NCI-H2107 treated with DMSO at 0.1 percent for 48 hours (cell line): ENCODE data around the gene SH3BGRL3.
"Not testable (repeated sequence)": the region's sequence is repeated elsewhere in the genome, so short reads cannot be mapped to it uniquely, and the experiment has no call there.

Source experiments
- DNase-seq: peaks from one replicate; lab custom pipeline; 2025; ENCODE audit not compliant: unreplicated experiment; lab: John Stamatoyannopoulos, UW

The SH3BGRL3 gene

DNA sequence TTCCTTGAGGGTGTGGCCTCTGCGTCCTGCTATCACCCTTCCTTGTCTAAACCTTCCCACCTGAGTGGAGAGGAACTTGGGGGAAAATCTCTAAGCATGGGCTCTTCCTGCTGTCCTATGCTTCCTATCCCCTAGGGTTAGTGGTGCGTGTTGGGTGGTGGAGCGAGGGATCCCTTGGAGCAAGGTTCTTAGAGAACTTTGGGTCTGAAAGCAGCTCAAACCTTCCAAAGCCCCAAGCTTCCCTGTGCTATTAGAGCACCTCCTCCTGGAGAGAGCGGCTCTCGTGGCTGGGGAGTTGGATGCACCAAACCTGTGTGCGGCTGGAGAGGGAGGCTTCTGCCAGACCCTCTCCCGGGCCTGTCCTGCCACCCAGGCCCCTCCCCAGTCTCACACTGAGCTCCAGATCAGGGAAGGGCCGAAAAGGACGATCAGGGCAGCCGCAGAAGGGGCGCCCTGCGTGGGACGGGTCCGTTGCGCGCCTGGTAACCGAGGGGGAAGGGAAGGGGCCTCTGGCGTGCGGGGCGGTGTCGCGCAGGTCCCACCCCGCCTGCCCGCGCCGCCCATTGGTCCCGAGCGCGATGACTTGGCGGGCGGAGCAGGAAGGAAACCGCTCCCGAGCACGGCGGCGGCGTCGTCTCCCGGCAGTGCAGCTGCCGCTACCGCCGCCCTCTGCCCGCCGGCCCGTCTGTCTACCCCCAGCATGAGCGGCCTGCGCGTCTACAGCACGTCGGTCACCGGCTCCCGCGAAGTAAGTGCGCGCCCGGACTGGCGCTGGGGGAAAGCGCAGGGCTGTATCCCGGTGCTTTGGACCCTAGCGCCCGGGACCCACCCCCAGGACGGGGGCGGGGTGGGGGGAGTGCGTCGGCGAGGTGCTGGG, at the start of gene SH3BGRL3:
SH3BGRL3 (plus strand) TSS at position 631 of the 877 bp plus-strand sequence; CDS start at position 701, 70 bp downstream.
- peak; percentile 65 for DNase-seq

DNA sequence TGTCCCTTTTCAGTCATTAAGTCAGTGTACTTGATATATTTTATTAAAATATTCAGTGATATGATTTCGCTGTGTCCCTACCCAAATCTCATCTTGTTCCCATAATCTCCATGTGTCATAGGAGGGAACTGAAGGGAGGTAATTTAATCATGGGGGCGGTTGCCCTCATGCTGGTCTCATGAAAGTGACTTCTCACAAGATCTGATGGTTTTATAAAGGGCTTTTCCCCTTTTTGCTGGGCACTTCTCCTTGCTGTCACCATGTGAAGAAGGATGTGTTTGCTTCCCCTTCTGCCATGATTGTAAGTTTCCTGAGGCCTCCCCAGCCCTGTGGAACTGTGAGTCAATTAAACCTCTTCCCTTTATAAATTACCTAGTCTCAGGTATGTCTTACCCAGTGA, 49.2 kb upstream of the SH3BGRL3 start:
- not testable (repeated sequence) for DNase-seq

DNA sequence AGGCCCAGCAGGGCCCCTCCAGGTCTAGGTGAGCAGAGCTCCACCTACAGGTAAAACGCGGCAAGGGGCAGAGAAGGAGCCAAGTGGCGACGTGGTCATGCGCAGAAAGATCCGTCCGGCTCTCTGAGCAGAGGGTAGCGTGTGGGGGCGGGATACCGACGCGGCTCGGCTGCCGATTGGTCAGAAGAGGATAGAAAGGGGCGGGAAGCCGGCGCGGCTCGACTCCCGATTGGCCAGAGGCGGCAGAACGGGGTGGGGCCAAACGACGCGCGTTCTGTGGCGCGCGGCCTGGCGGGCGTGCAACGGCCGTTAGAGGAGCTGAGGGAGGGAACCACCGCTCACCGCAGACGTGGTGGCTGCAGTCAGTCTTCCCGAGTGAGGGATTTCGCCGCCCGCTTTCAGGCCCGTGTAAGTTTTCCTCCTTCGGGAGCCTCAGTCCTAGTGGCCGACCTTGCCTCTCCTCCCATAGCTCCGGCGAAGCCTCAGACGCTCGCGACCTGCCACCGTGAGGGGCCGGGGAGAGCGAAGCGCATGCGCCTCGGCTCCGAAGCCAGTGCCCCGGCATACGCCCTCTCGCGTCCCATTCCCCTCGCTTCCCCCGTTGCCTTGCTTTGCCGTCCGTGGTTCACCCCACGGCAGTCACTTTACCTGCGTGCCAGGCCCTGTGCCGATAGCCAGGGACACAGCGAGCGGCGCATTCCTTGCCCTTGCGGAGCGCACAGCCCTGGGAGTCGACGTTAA, 45.8 kb upstream of the SH3BGRL3 start, which contains the start of gene CEP85:
CEP85 (plus strand) TSS at position 298 of the 741 bp plus-strand sequence. CDS start 5,584 bp downstream, outside the sequence.
- peak; percentile 99 for DNase-seq

DNA sequence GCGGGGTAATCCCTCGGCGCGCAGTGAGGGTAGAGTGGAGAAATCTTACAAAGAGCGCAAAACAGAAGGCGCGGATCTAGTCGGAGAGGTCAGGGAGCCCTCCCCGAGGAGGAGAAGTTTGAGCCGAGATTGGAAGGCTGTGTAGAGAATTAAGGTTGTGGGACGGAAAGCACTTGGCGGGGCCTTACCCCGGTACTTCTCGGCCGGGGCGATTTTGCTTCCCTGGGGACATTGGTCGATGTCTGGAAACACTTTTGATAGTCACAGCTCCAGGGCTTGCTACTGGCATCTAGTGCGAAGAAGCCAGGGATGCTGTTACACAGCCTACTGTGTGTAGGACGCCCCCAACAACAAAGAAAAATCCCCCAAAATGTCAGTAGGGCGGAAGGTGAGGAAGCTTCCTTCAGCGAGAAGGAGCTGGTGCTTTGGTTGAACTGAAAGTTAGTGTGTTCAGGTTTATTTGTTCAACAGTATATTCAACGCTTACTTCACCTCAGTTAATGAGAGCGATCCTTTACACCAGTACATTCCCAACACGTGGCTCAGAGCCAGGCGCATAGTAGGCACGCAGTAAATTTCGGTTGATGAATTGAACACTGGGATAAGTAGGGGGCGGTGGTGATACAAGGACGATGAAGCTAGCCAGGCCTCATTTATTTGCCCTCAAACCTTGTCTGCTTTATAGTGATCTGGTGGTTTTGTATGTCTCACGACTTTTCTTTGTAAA, 45.1 kb upstream of the SH3BGRL3 start:
- peak; percentile 25 for DNase-seq

DNA sequence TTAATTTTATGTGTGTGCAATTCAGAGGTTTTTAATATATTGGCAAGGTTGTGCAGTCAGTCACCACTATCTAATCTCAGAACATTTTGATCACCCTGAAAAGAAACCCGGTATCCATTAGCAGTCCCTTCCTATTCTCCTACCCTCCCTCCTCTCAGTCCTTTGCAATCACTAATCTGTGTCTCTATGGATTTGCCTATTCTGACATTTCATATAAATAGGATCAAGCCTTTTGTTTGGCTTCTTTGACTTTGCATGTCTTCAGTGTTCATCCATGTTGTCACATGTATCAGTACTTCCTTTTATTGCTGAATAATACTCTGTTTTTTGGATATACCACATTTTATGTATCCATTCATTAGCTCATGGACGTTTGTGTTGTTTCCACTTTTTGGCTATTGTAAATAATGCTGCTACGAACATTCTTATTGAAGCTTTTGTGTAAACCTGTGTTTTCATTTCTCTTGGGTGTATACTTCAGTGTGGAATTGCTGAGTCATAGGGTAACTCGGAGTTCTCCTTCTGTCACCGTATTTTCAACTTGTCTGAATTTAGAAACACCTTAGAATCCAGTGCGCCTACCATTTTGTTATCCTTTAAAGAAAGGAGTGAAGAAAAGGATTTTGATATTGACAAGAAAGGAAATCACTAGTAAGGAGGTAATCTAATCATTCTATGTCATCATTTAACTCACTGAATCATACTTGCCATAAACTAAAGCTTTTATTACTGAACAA, 42.5 kb upstream of the SH3BGRL3 start:
- DNase-seq, result no peak

DNA sequence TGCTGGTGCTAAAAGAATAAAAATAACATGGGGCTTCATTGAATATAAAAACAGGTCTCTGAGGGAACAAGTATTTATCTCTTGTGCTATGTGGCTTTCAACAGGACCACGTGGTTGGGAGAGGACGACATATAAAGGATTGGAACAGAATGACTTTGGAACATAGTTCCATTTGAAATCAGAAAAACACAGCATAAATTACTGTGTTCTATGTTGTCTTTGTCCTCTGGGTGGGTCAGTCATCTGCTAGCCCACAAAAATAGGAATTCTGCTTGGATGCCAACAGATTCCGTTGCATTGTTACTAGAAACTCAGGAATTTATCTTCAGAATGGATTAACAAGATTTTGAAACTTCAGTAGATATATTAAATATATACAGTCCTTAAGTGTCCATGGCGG, 40.0 kb upstream of the SH3BGRL3 start:
- DNase-seq, result no peak

DNA sequence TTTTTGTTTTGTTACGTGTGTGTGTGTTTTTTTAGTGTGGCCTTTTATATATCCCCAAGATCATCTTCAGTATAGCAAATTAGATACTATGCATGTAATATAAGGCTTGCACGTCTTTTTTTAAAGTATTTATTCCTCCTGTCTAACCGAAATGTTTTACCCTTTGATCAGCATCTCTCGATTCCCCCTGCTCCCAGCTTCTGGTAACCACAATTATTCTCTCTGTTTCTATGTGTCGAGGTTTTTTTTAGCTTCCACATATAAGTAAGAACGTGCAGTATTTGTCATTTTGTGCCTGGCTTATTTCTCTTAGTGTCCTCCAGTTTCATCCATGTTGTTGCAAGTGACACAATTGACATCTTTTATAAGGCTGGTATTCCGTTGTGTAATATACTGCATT, 27.2 kb upstream of the SH3BGRL3 start:
- no peak for DNase-seq

DNA sequence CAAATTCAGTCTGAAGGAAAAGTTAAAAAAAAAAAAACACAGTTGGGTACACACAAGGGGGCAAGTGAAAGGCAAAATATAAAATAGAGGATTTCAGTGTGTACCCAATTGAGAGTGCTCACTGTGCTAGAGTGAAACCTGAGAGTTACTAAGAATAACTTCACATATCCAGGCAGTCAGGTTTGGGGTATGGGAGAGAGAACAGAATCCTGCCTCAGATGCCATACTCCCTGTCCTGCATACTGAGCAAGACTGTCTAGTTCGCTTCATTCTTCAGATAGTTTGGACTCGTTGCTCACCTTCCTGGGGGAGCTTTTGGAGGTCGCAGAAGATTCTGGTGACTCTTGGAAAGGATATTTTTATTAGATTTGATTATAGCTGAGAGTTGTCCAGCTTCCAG, 25.5 kb upstream of the SH3BGRL3 start:
- no peak for DNase-seq

DNA sequence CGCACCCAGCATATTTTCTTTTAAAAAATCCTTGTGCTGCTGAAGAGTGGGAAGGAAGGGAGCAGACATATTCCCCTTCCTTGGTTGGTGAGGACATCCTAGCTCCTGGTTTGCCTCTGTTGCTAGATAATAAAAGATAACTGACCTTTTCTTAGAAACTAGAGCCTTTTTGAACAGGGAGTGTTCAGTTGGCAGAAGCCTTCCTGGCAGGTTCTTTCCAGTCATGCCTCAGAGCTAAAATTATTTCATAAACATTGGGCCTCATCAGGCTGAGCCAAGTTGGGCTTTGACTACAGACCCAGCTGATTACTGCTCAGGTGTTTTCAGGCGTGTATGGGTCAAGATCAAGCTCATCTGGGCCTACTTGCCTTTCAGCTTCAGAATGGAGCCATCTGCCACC, 22.7 kb upstream of the SH3BGRL3 start:
- no peak for DNase-seq

DNA sequence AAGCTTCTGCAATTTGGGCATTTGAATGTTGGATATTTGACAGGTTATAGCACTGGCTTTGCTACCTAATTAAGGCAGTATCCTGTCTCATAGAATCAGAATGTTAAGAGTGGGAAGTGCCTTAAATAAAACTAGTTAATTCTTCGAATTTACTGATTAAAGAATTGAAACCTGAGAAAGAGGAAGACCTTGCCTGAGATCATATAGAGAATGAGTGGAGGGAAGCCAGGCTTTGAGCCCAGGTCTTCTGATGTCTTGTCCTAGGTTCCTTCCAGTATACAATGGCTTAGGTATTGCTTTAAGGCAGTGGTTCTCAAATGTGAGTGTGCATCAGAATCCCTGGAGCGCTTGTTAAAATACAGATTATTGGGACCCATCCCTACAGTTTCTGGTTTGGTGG, 20.9 kb upstream of the SH3BGRL3 start:
- DNase-seq, result no peak

DNA sequence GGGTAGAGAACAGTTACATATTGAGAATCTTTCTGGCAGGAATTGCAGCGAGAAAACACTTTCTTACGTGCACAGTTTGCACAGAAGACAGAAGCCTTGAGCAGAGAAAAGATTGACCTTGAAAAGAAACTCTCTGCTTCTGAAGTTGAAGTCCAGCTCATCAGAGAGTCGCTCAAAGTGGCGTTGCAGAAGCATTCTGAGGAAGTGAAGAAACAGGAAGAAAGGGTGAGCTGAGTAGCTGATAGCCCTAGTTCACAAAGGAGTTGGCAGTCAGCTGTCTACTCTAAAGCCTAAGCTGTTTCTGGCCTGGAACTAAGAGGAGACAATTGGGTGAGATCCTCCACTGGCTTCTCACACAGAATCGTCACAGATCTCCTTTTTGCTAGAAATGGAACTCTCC, 20.3 kb upstream of the SH3BGRL3 start:
- no peak for DNase-seq

DNA sequence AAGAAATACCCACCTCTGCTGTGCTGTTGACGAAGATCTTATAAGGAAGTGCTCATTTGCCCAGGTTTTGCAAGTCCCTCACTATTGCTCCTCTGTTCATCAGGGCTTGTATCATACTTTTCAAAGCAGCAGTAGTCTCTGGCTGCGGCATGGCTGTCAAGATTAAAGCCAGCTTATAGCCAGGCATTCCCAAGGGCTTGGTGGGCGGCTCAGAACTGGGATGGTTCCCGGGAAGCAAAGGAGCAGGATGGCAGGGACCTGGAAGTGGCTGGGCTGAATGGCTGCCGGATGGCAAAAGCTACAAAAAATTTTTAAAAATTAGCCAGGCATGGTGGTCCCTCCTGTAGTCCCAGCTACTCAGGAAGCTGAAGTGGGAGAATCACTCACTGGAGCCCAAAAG, 16.7 kb upstream of the SH3BGRL3 start:
- no peak for DNase-seq

DNA sequence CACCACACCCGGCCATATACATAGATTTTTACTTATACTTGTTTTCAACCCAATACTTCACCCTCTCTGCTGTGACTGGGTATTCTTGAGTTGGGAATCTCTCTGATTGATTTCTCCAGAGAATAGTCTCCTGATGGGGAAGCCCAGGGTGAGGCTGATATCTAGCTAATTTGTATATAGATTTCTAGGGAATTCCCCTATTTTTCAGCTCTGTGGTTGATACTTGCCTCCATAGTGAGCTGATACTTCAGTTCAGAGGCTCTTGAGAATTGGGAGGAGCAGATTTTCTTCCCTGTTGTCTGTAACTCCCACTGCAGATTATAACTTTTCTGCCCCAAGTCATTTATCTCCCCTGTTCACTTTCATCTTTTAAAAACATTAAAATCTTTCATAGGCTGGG, 14.5 kb upstream of the SH3BGRL3 start:
- no peak for DNase-seq

DNA sequence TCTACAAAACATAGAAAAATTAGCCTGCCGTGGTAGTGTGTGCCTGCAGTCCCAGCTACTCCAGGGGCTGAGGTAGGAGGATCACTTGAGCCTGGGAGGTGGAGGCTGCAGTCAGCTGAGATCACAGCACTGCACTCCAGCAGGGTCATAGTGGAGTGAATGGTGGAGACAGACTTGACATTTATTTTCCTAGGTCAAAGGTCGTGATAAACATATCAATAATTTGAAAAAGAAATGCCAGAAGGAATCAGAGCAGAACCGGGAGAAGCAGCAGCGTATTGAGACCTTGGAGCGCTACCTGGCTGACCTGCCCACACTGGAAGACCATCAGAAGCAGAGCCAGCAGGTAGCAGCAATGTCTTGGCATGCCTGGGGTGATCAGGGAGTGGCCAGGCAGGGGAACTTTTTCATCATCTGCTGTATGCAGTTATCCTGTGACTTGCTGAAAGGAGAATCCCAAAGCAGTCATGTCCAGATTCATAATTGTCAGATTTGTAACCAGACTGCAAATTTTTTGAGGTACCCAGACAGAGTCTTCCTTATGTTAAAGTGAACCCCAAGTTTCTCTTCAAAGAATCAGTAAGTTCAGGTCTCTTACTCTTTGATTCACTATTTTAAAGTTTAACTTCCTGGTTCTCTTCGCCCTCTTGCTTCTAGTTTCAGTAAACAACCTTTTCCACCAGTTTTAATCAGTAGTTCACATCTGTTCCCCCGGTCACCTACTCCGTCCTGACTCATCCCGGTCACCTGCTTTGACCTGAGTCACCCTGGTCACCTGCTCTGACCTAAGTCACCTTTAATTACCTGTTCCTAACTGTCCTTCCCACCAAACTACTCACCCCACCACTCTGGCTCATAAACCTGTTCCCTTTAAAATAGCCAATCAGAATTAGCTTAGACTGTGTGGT, 11.3 kb upstream of the SH3BGRL3 start:
- no peak for DNase-seq

DNA sequence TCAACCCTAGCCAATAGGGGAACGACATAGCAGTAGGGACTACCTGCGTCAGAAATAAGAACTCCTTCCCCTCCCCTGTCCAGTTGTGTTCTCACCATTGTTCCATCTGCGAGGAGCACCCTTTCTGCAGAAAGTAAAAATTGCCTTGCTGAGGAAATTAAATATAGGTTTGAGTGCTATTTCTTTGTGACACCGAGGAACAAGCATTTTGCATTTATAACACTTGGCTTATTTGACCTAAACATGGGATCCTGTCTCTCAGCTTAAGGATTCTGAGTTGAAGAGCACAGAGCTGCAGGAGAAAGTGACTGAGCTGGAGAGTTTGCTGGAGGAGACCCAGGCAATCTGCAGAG, 10.7 kb upstream of the SH3BGRL3 start:
- no peak for DNase-seq

DNA sequence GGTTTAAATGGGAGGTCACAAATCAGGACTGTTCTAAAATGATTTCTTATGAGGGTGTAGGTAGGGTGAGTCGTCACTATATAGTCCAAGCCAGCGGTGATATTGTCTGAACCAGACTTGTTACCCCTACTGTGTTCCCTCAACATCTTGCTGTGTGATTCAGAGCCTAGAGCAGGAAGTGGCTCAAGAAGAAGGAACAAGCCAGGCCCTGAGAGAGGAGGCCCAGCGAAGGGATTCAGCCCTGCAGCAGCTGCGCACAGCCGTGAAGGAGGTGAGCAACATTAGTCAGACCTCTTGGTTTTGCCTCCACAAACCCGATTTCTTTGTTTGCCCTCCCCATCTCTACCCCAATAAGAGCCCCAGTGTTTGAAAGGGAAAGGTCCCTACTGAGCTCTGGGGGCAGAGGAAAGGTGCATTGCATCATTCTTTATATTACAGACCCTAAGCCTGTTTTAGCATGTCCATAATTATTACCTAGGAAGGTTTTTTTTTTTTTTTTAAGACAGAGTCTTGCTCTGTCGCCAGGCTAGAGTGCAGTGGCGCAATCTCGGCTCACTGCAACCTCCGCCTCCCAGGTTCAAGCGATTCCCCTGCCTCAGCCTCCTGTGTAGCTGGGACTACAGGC, 5.0 kb upstream of the SH3BGRL3 start:
- no peak for DNase-seq

DNA sequence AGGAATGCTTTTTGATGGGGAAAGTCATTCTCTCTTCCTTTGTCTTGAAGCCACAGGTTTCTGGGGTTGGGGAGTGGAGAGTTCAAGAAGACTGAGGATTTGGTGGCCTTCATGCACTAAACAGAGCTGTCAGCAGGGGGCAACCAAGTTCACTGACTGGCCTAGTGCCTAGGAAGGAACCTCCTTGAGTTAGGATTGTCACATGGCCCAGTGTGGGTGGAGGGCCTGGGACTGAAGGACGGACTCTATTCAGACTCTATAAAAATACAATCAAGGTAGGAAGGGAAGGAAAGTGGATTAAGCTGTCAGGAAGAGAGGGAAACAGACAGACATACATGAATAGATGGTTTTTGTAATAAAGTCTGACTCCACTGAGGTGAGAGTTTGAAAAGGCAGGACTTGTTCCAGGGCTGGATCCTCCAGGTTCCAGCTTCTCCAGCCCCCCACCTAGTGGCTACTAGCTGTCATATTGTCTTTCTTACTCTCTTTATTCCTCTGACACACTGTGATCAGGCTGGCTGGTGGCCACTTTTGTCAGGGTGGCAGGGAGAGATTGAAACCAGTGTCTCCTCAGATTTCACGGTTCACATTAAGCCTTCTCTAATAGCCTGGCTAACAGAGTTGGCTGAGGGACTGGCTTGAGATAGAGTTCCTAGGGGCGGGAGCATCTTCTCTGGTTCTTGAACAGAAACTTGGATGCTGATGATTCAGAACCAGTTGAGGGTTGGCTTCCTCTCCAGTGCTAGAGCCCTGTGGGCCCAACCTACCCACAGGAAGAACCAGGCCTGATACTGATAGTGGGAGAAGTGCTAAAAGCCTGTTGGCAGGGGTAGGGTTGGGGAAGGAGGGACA, 4.1 kb upstream of the SH3BGRL3 start:
- DNase-seq, result peak; percentile 56

DNA sequence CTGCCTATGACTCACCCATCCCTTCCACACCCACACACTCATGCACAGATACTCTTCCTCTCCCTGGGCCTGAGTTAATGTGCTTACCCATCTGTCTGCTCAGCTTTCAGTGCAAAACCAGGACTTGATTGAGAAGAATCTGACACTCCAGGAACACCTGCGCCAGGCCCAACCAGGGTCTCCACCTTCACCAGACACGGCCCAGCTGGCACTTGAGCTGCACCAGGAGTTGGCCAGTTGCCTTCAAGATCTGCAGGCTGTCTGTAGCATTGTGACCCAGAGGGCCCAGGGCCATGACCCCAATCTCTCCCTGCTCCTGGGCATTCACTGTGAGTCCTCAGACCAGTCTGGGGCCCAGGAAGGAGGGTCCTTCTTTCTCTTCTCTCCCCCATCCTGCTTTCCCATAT, 3.5 kb upstream of the SH3BGRL3 start:
- no peak for DNase-seq
